Limb (tissue), 2 donors: ENCODE measurements around the gene AMER1.
"Not testable (repeated sequence)": the region's sequence is repeated elsewhere in the genome, so short reads cannot be mapped to it uniquely, and the experiment has no call there.

Experiments used
- DNase-seq, 2 donors: peaks; one replicate each; pipeline ENCODE4 v3.0.0-alpha.2; 2016; ENCODE audit errors: extremely low spot score in 2 of 2

Gene AMER1

DNA sequence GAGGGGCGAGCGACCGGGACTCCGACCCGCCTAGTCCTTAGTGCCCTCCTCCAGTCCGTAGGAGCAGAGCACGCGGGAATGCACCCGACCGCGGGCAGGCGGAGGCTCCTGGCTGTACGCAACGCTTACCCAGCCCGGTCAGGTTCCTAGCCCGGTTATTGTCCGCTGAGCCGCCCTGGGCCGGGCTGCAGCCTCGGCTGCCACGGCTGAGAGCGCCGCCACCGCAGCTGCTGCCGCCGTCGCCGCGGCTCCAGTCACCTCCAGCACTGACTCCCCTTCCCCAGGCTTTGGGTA, at the start of gene AMER1:
TSS of gene AMER1 (minus strand) at position 268 of the 294 bp plus-strand sequence. CDS start 12,422 bp downstream, outside the sequence.
- no peak for DNase-seq

GRCh38 chrX:64230123-64230970, 24.8 kb upstream of the AMER1 start, which contains the start of gene ASB12:
ASB12 (minus strand) TSS chrX:64230607; CDS start chrX:64225650, 4,957 bp downstream.
- no peak for DNase-seq

DNA sequence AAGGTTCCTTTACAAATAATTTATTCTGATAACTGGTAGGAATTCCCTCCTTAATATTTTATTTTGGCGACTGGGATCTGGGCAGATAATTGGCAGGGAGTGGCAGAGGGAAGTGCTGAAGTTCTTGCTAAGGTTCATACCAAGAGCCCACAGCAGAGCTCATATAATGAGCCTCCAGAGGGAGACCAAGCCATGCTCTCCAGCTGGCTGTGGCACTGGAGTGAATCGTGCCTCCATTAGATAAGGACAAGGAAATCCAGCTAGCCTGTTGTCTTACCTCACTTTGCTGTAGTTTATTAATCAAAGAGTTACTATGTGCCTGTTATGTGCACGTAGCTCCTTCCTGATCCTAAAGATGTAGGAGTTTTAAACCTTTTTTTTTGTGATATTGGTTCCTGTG, 23.6 kb upstream of the AMER1 start:
- DNase-seq, result no peak

DNA sequence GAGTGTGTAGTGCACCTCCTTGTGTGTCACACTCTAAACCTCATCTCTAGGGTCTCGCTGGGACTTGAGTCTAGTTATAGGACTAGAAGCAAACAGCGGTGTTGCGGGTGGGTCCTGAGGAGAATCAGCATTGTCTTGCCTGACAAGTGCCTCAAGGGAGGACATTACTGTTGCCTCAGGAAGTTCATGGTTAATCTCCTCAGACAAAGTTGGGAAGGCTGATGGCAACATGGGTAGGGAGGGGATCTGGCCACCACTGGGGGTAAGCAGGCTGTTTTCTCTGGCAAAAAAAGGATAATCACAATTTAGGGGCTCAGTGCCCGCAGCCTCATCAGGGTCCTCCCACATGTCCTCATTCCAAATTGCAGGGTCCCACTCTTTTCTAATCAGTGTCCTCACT, 12.5 kb upstream of the AMER1 start:
- no peak for DNase-seq

DNA sequence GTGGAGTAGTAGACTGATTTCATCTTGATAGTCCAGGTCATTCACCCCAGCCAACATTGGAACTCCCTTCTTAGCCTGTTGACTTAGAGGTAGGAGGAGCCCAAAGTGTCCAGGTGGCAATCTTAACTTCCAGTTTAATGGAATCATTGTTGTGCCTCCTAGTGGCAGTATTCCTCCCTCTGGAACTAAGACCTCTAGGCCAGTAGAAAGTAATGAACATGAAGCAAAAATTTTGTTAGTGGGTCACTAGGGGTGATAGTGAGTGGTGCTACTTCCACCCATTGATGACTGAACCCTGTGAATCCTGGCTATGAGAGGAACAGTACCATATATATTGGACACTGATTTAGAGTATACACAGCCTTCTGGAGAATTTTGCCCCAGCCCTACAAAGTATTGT, 8.5 kb upstream of the AMER1 start:
- not testable (repeated sequence) for DNase-seq

GRCh38 chrX:64206556-64207162, 1.2 kb upstream of the AMER1 start:
- DNase-seq, result peak; percentile 1 to 26

GRCh38 chrX:64205735-64206501, 410 bp upstream of the AMER1 start:
- peak; percentile 85 to 94 for DNase-seq

- DNase-seq, result peak; percentile 20 to 63
These were observed 637 bp downstream of the AMER1 start for GRCh38 chrX:64204701-64205440.

GRCh38 chrX:64204252-64204651, 1.3 kb downstream of the AMER1 start:
- DNase-seq, result peak in 1 of 2 donors; percentile 28

DNA sequence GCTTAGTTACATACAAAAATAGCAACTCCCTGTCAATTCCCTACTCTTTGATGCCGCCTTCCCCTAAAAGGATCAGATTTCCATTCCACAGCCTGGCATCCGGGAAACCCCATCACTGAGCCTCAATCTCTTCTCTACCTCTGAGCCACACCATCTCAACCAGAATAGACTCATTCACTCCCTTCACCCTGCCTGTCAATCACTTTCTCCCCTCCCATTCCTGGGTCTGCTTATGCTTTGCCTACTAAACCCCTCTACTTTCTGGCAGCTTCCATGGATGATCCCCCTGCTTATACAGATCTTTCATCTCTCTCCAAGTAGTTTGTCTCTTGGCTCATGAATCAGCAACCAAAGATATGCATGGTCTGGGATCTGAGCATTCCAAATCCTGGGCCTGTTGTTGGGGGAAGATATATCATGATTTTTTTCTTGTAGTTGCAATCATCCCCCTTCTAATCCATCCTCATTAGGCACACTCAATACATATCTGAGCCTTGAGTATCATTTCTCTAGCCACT, 2.6 kb downstream of the AMER1 start:
- no peak for DNase-seq

DNA sequence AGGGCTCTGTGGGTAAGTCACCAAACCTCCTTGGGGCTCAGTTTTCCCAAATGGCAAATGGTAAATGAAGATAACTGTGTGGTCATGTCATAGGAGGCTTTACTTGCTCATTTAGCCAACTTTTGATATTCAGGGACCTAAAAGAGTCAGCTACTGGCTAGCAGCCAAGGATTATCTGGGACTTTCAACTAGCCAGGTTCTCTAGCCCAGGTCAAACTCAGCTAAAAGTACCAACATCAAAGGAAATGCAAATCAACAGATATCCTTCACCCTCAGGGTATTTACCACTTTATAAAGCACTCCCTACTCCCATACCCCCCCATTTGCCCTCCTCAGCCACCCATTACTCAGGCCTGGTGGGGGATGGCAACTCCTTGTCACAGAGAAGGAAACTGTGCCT, 7.5 kb downstream of the AMER1 start:
- DNase-seq, result no peak

- DNase-seq, result no peak
These were observed 8.9 kb downstream of the AMER1 start for GRCh38 chrX:64196606-64197005.

DNA sequence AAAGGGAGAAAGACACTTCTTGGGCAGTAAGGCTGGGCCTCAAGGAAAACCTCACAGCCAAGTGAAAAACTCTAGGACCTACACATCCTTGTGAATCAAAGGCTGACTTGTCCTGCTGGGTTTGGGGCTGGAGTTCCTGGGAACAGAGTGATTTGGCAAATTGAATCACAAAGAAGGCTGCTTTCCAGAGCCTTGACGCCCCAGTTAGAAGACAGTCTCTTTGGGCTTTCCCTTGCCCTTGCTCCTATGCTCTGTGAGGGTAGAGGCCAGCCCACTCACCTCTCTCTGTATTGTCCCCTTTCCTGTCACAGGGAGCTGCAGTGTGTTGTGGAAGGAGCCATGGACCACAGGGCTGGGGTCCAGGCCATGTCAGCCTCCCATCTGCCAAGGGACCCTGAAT, 9.6 kb downstream of the AMER1 start:
- no peak for DNase-seq

DNA sequence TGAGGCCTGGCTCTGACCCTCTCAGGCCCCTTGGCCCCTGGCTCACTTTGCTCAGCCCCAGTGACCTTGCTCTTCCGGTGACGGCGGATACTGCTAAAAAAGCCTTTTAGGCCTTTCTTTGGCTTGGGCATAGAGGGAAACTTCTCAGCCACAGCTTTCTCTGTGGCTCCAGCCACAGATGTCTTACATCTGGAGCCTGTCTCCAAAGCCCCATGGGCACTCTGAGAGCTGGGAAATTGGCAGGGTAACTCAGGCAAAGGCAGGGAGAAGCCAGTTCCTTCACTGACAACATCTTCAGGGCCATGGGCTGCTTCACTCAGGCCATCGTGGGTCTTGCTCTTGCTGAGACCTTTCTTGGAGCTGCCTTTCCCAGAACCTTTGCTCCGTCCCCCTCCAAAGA, 12.8 kb downstream of the AMER1 start:
- no peak for DNase-seq

DNA sequence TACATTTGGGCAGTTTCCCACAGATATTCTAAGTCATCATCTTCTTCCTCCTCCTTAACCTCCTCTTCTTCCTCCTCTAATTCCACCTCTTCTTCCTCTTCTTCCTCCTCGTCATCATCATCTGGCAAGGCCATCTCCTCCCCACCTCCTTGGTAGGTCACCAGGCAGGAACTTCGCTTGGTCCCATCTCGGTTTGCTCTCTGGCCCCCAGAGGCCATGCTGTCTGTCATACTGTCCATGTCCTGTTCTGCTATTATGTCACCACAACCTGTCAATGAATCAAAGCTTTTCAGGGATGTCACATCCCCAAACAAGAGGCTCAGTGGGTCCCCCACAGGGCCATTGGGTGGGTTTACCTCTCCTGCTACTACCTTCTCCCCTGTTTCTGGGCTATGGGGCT, 13.5 kb downstream of the AMER1 start:
- DNase-seq, result no peak

DNA sequence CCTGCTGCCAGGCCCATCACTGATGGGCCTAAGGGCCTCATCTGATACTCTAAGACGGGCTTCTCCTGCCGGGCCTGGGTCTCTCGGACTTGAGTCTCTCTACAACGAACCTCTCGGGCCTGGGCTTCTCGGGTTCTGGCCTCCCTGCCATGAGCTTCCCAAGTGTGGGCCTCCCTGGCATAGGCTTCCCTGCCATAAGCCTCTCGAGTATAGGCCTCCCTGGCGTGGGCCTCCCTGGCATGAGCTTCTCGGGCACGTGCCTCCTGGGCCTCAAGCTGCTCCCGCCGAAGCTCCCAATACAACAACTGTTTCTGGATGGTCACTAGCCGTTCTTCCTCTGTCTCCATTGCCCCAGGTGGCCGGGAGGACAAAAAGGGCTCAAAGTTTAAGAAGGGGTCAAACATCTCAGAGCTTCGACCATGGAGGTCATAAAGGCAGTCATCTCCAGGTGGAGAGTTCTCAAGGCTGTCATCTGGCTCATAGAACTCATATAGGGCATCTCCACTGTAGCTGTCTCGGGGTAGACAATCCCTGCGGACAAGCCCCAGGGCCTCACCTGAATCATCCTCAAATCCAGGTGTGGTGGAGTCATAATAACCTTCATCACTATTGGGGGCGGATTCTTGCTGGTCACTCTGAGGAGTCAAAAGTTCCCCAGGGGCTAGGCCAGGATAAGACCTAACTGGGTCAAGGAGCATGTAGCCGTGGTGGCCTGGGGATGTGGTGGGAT, 14.1 kb downstream of the AMER1 start:
- no peak for DNase-seq

GRCh38 chrX:64190136-64190740, 15.3 kb downstream of the AMER1 start:
- DNase-seq, result no peak

DNA sequence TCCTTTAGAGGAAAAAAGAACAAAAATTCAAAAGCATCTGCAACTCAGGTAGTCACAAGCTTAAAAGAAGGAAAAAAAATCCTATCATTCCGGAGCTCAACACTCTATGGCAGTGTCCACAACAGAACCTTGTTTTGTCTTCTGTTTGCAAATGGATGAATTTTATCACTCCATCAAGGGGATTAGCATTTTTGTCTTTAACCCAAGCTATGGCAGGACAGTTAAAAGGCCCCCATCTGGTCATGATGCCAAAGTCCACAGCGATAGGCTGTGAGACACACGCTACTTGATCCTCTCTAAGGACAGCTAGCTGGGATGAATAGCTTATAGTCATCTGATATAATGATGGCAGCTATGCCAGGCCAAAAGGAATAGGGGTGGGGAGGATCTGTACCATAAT, 16.6 kb downstream of the AMER1 start:
- DNase-seq, result no peak

- DNase-seq, result no peak
These were observed 17.8 kb downstream of the AMER1 start for GRCh38 chrX:64187762-64188150.
